ENCODE data around the gene RNU1-4. TPM values are rescaled to one million over a fixed set of nuclear protein-coding genes. Genes with fewer than 3 reads are reported as not detected.

Gene RNU1-4
- polyA plus RNA-seq, 1 experiment = not detected

DNA sequence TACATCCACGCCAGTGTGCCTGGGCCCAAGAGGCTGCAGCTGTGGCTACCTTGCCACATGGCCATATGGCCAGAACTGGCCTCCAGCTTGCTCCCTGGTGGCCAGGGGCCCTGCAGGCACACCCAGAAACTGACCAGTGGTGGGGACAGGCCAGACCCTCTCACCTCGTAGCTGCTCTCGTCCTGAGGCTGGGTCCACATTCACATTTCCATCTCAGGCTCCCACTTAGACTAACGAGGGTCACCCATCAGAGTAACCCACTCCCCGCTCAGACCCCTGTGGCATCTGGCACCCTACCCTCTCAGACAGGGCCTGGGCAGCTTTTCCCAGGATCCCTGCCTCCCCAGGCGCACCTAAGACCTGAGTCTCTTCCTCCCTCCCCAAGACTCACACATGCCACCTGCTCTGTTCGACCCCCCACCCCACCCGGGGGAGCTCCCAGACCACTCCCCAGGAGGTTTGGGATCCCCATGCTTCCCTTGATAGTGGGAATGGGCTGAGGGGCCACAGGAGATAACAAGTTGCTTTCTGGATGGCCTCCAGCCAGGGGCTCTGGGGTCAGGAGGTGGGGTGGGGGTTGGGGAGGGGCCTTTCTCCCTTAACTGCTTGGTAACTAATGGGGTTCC, 21.3 kb upstream of the RNU1-4 start:
- POLR2A ChIA-PET = no interaction called here
- Histone ChIP-seq H3K27me3 (ENCODE audit: control insufficient read depth, insufficient read depth, low read length) (peaks cover 6% of the 10 kb centered on the region), H3K36me3 (ENCODE audit: control insufficient read depth, insufficient read depth, low read length) (no peaks in the 10 kb centered on the region), H3K4me3 (ENCODE audit: low read depth, low read length) (no peak overlapping the region)
- no peak for DNase-seq (ENCODE audit: low read depth)
- CTCF ChIA-PET = interaction anchor here (1.0 to 9.9 kb wide), 2 partner anchors 10 to 98 kb away, joined by 4 to 89 read pairs; no protein-coding TSS in a partner anchor
- TF ChIP-seq, protein P1, sequence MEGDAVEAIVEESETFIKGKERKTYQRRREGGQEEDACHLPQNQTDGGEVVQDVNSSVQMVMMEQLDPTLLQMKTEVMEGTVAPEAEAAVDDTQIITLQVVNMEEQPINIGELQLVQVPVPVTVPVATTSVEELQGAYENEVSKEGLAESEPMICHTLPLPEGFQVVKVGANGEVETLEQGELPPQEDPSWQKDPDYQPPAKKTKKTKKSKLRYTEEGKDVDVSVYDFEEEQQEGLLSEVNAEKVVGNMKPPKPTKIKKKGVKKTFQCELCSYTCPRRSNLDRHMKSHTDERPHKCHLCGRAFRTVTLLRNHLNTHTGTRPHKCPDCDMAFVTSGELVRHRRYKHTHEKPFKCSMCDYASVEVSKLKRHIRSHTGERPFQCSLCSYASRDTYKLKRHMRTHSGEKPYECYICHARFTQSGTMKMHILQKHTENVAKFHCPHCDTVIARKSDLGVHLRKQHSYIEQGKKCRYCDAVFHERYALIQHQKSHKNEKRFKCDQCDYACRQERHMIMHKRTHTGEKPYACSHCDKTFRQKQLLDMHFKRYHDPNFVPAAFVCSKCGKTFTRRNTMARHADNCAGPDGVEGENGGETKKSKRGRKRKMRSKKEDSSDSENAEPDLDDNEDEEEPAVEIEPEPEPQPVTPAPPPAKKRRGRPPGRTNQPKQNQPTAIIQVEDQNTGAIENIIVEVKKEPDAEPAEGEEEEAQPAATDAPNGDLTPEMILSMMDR (IDR thresholded peaks at IDR 0.05; ENCODE audit: insufficient read depth, low read depth, low read length) = no peak

DNA sequence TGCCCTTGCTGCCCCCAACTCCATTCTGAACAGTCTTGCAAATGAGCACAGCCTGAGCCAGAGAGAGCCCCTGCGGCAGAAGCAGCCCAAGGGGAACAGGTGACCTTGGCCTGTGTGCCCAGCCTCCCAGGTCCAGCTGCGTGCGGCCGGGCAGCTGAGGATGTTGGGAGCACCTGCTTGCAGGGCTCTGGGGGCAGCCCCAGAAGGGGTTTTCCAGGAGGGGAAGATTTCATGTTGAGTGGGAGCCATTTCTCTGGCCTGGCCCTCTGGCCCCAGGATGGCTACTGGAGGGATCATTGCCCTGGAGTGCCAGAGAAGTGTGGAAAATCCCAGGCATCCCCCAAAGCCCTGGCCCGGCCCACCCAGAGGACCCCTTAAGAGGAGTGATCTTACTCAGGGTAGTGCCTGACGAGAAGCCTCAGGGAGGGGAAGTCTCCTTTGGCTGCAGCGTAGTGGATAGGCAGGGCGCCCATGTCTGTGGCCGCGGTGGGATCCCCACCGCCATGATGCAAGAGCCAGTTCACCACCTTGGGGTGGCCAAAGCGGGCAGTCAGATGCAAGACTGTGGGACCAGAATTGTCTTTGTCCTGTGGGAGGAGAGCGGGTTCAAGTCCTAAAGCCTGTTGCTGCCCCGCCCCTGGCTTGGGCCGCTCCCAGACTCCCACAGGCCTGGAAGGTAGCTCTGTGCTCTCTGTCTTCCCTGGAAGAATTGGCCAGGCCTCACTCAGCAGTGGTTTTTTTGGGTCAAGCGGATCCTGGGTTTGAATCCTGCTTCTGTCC, 20.6 kb upstream of the RNU1-4 start:
- TF ChIP-seq, protein P1 (IDR thresholded peaks at IDR 0.05; ENCODE audit: insufficient read depth, low read depth, low read length) = no peak
- Histone ChIP-seq H3K27me3 (ENCODE audit: control insufficient read depth, insufficient read depth, low read length) (peaks cover 9% of the 10 kb centered on the region), H3K36me3 (ENCODE audit: control insufficient read depth, insufficient read depth, low read length) (no peaks in the 10 kb centered on the region), H3K4me3 (ENCODE audit: low read depth, low read length) (no peak overlapping the region)
- ChIA-PET CTCF (interaction anchor here (9.9 kb wide), 1 partner anchor 11 kb away, joined by 89 read pairs; no protein-coding TSS in a partner anchor), POLR2A (no interaction called here)
- DNase-seq (ENCODE audit: low read depth) = no peak

DNA sequence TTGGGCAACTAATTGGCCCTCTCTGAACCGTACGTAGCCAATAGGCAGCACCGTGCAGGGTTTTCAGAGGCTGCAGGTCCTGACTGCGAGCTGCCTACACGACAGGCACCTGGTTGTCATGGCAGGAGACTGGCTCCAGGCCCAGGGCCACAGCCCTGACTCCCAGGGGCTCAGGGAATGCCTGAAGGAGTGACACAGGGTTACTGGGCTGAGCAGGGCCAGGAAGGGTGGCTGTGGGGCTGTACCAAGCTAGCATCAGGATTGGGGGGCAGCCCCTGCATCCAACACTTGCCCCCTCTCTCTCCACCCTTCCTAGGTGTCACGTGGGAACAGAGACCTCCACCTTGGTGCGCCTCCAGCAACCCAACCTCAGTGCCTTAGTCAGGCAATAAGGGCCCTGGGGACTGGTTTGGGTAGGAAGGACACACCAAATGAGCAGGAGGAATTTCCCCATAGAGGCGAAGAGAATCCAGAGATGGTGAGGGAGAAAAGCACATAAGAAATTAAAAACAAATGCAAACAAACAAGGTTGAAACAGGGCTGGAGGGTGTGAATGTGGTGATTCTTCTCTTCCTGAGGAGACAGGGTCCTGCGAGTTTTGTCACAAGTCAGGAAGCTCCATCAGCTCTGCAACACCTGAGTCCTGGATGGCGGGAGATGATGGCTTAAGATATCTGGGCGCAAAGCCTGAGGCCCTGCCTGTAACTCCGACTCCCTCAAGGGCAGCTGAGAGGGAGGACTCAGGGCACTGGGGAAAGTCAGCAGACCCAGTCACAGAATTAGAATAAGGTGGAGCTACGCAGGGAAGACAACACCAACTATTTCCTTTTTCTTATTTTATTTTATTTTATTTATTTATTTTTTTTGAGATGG, 19.7 kb upstream of the RNU1-4 start:
- Histone ChIP-seq H3K4me3 (ENCODE audit: low read depth, low read length) (no peak overlapping the region), H3K27me3 (ENCODE audit: control insufficient read depth, insufficient read depth, low read length) (peaks cover 16% of the 10 kb centered on the region), H3K36me3 (ENCODE audit: control insufficient read depth, insufficient read depth, low read length) (no peaks in the 10 kb centered on the region)
- CTCF ChIA-PET = interaction anchor here (9.9 kb wide), 1 partner anchor 12 kb away, joined by 89 read pairs; no protein-coding TSS in a partner anchor
- no peak for DNase-seq (ENCODE audit: low read depth)
- TF ChIP-seq, protein P1 (IDR thresholded peaks at IDR 0.05; ENCODE audit: insufficient read depth, low read depth, low read length) = no peak
- POLR2A ChIA-PET = no interaction called here

DNA sequence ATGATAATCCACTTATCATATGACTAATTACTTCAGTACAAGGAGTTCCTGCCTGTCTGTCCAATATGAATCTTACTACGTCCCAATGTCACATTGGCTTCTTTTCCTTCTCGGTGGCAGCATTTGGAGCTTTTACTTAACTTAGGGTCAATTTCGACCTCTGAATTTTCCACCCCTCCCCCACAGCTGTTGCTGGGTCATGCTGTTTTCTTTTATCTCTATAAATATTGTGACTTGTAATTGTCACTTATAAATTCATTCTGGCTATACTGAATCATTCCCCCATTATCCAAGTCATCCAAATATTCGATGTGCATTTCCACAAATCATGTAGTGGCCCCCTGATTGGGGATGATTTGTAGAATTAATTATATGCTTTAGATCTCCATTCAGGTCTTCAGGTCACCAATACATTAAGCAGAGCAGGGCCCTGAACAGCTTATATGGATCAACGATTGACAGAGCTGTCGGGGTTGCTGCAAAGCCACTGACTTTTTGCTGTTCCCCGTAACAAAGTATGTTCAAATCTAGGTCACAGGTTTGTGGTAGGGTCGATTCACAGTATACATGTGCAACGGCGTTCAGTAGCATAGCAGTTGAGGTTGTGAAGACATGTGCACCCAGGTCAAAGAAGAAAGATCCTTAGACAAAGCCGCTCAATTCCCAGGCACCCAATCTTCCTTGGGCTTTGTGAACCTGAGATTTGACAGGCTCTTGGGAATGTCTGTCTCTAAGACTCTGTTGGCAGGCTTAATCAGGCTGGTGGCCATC, 18.3 kb upstream of the RNU1-4 start:
- POLR2A ChIA-PET = no interaction called here
- Histone ChIP-seq H3K4me3 (ENCODE audit: low read depth, low read length) (no peak overlapping the region), H3K36me3 (ENCODE audit: control insufficient read depth, insufficient read depth, low read length) (no peaks in the 10 kb centered on the region), H3K27me3 (ENCODE audit: control insufficient read depth, insufficient read depth, low read length) (peaks cover 19% of the 10 kb centered on the region)
- CTCF ChIA-PET = interaction anchor here (1.4 to 9.9 kb wide), 2 partner anchors 9 to 13 kb away, joined by 5 to 89 read pairs; no protein-coding TSS in a partner anchor
- DNase-seq (ENCODE audit: low read depth) = no peak
- TF ChIP-seq, protein P1 (IDR thresholded peaks at IDR 0.05; ENCODE audit: insufficient read depth, low read depth, low read length) = no peak

All from BJ (cell line).